ENCODE measurements around the gene NLGN1. TPM values are rescaled to one million over a fixed set of nuclear protein-coding genes. Genes with fewer than 3 reads are reported as not detected.

NLGN1 gene
- total and polyA plus RNA-seq, 11 donors = 1.8 to 27.6 (median 15.5) TPM

GRCh38 chr3:173737167-173737808 lies 339.7 kb downstream of the NLGN1 start:
- TF ChIP-seq, protein P1, sequence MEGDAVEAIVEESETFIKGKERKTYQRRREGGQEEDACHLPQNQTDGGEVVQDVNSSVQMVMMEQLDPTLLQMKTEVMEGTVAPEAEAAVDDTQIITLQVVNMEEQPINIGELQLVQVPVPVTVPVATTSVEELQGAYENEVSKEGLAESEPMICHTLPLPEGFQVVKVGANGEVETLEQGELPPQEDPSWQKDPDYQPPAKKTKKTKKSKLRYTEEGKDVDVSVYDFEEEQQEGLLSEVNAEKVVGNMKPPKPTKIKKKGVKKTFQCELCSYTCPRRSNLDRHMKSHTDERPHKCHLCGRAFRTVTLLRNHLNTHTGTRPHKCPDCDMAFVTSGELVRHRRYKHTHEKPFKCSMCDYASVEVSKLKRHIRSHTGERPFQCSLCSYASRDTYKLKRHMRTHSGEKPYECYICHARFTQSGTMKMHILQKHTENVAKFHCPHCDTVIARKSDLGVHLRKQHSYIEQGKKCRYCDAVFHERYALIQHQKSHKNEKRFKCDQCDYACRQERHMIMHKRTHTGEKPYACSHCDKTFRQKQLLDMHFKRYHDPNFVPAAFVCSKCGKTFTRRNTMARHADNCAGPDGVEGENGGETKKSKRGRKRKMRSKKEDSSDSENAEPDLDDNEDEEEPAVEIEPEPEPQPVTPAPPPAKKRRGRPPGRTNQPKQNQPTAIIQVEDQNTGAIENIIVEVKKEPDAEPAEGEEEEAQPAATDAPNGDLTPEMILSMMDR (IDR thresholded peaks at IDR 0.05) = no peak
- TF ChIP-seq POLR2A (IDR thresholded peaks at IDR 0.05) = no peak
- H3K36me3 ChIP-seq = no peaks in the 10 kb centered on the region
- H3K27me3 ChIP-seq = no peaks in the 10 kb centered on the region
- H3K9me3 ChIP-seq = no peaks in the 10 kb centered on the region
- no peak for ATAC-seq
- WGBS, 4 donors = 68 to 79% (median 74%) methylated on average over 2 of the region's 2 CpGs
- no peak for DNase-seq
- peaks cover 0 to 8% (median 0%) of the 10 kb centered on the region in 12 donors for H3K4me1 ChIP-seq
- H3K27ac ChIP-seq = no peak overlapping the region
- intact Hi-C loops (cut with DNase I) = no loop called here
- no peak overlapping the region for H3K4me3 ChIP-seq

- Histone ChIP-seq H3K36me3 (no peaks in the 10 kb centered on the region), H3K4me1 (peaks cover 0 to 16% (median 0%) of the 10 kb centered on the region in 12 donors), H3K27me3 (no peaks in the 10 kb centered on the region), H3K4me3 (no peak overlapping the region), H3K9me3 (no peaks in the 10 kb centered on the region), H3K27ac (no peak overlapping the region)
- TF ChIP-seq, protein P1 (IDR thresholded peaks at IDR 0.05) = no peak
- TF ChIP-seq POLR2A (IDR thresholded peaks at IDR 0.05) = no peak
- DNase-seq (no peak), ATAC-seq (no peak)
- 84 to 92% (median 88%) methylated on average over 2 of the region's 2 CpGs for WGBS, 4 donors
- intact Hi-C loops (cut with DNase I) = no loop called here
Observed at GRCh38 chr3:173739726-173740125, 342.2 kb downstream of the NLGN1 start.

- 56 to 73% (median 67%) methylated on average over 1 of the region's 1 CpG for WGBS, 4 donors
- Histone ChIP-seq H3K27ac (no peak overlapping the region), H3K27me3 (no peaks in the 10 kb centered on the region), H3K4me1 (peaks cover 0 to 8% (median 0%) of the 10 kb centered on the region in 12 donors), H3K36me3 (no peaks in the 10 kb centered on the region), H3K4me3 (peak overlapping the region in 5 of 12 donors; percentile 1 to 31 (median 5)), H3K9me3 (no peaks in the 10 kb centered on the region)
- DNase-seq (no peak), ATAC-seq (no peak)
- TF ChIP-seq, protein P1 (IDR thresholded peaks at IDR 0.05) = no peak
- no peak for TF ChIP-seq POLR2A (IDR thresholded peaks at IDR 0.05)
- intact Hi-C loops (cut with DNase I) = no loop called here
Observed at GRCh38 chr3:173742491-173742890, 344.9 kb downstream of the NLGN1 start.

DNA sequence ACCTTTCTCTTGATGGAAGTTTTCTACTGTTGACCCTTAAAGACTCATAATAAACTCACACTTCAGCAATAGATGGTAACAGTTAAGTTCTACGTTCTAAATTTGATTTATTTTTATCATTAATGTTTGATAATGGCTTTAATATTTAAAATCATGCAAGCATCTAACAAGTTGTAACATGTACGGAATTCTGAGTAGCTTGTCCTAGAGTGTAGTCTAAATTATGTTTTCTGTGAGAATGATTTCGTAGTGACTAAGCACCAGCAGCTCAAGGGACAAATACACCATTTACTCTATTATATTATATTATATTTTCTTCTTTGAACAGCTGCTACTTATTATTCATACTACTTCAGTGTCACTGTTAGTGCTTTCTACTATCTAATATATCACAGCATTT lies 345.6 kb downstream of the NLGN1 start:
- no peaks in the 10 kb centered on the region for H3K36me3 ChIP-seq
- 56 to 77% (median 68%) methylated on average over 3 of the region's 3 CpGs for WGBS, 4 donors
- peak overlapping the region in 3 of 12 donors; percentile 2 to 30 (median 5) for H3K4me3 ChIP-seq
- H3K27me3 ChIP-seq = no peaks in the 10 kb centered on the region
- H3K4me1 ChIP-seq = peaks cover 0 to 8% (median 0%) of the 10 kb centered on the region in 12 donors
- intact Hi-C loops (cut with DNase I) = no loop called here
- DNase-seq = no peak
- no peaks in the 10 kb centered on the region for H3K9me3 ChIP-seq
- ATAC-seq = no peak
- no peak overlapping the region for H3K27ac ChIP-seq
- TF ChIP-seq, protein P1 (IDR thresholded peaks at IDR 0.05) = no peak
- TF ChIP-seq POLR2A (IDR thresholded peaks at IDR 0.05) = no peak

Measured in heart left ventricle (tissue), 16 donors.